HEK293 (cell line): ENCODE measurements around the gene CACNG4.

Experiments used
- GLIS1 ChIP-seq: fragments of 450-650 bp; formaldehyde crosslinking; IDR thresholded peaks from 2 replicates; pipeline ENCODE4 v1.5.1; 2016; ENCODE audit warnings: missing biosample characterization, missing genetic modification characterization
- SP3 ChIP-seq: fragments of 450-650 bp; formaldehyde crosslinking; IDR thresholded peaks from 2 replicates; pipeline ENCODE4 v1.5.1; 2016; ENCODE audit warnings: missing biosample characterization, missing genetic modification characterization
- SP7 ChIP-seq: fragments of 450-650 bp; formaldehyde crosslinking; IDR thresholded peaks from 2 replicates; pipeline ENCODE4 v1.5.1; 2016; ENCODE audit warnings: missing biosample characterization, missing genetic modification characterization
- WT1 ChIP-seq: fragments of 450-650 bp; formaldehyde crosslinking; IDR thresholded peaks from 2 replicates; pipeline ENCODE4 v1.5.1; 2016; ENCODE audit warnings: missing biosample characterization, missing genetic modification characterization
- ZBTB21 ChIP-seq: fragments of 450-650 bp; formaldehyde crosslinking; IDR thresholded peaks from 2 replicates; pipeline ENCODE4 v1.5.1; 2017; ENCODE audit warnings: missing biosample characterization, missing genetic modification characterization
- ZBTB8A ChIP-seq: fragments of 450-650 bp; formaldehyde crosslinking; IDR thresholded peaks from 2 replicates; pipeline ENCODE4 v1.5.1; 2016; ENCODE audit warnings: missing biosample characterization, missing genetic modification characterization
- ZNF112 ChIP-seq: fragments of 450-650 bp; formaldehyde crosslinking; IDR thresholded peaks from 2 replicates; pipeline ENCODE4 v1.5.0; 2017; ENCODE audit warnings: missing biosample characterization, missing genetic modification characterization
- ZNF114 ChIP-seq: fragments of 450-650 bp; formaldehyde crosslinking; IDR thresholded peaks from 2 replicates; pipeline ENCODE4 v1.5.0; 2017; ENCODE audit warnings: missing biosample characterization, missing genetic modification characterization
- ZNF133 ChIP-seq: fragments of 450-650 bp; formaldehyde crosslinking; IDR thresholded peaks from 2 replicates; pipeline ENCODE4 v1.5.1; 2016; ENCODE audit warnings: missing biosample characterization, missing genetic modification characterization
- ZNF174 ChIP-seq: fragments of 450-650 bp; formaldehyde crosslinking; IDR thresholded peaks from 2 replicates; pipeline ENCODE4 v1.5.0; 2017; ENCODE audit warnings: missing biosample characterization, mild to moderate bottlenecking, missing genetic modification characterization
- ZNF184 ChIP-seq: fragments of 450-650 bp; IDR thresholded peaks from 2 replicates; pipeline ENCODE4 v1.5.1; 2018; ENCODE audit warnings: missing biosample characterization, mild to moderate bottlenecking, missing genetic modification characterization
- ZNF335 ChIP-seq: fragments of 450-650 bp; formaldehyde crosslinking; conservative IDR thresholded peaks from 2 replicates; pipeline ENCODE4 v1.5.1; 2016; ENCODE audit warnings: missing biosample characterization, missing genetic modification characterization
- ZNF341 ChIP-seq: fragments of 450-650 bp; formaldehyde crosslinking; IDR thresholded peaks from 2 replicates; pipeline ENCODE4; 2016; ENCODE audit warnings: low read depth, missing biosample characterization, missing genetic modification characterization
- ZNF366 ChIP-seq: fragments of 450-650 bp; formaldehyde crosslinking; conservative IDR thresholded peaks from 2 replicates; pipeline ENCODE4 v1.5.1; 2016; ENCODE audit warnings: missing biosample characterization, missing genetic modification characterization
- ZNF391 ChIP-seq: fragments of 450-650 bp; formaldehyde crosslinking; IDR thresholded peaks from 2 replicates; pipeline ENCODE4 v1.5.1; 2016; ENCODE audit warnings: low read depth, missing biosample characterization, missing genetic modification characterization, borderline replicate concordance
- ZNF394 ChIP-seq: fragments of 450-650 bp; formaldehyde crosslinking; IDR thresholded peaks from 2 replicates; pipeline ENCODE4 v1.5.1; 2016; ENCODE audit warnings: missing biosample characterization, missing genetic modification characterization, mild to moderate bottlenecking, moderate library complexity, borderline replicate concordance
- ZNF426 ChIP-seq: fragments of 450-650 bp; formaldehyde crosslinking; IDR thresholded peaks from 2 replicates; pipeline ENCODE4 v1.5.1; 2017; ENCODE audit warnings: missing biosample characterization, missing genetic modification characterization, mild to moderate bottlenecking, inconsistent platforms, moderate library complexity
- ZNF473 ChIP-seq: fragments of 450-650 bp; formaldehyde crosslinking; IDR thresholded peaks from 2 replicates; pipeline ENCODE4 v1.5.1; 2017; ENCODE audit warnings: missing biosample characterization, missing genetic modification characterization
- ZNF488 ChIP-seq: fragments of 450-650 bp; formaldehyde crosslinking; IDR thresholded peaks from 2 replicates; pipeline ENCODE4 v1.5.1; 2016; ENCODE audit warnings: missing biosample characterization, missing genetic modification characterization
- ZNF600 ChIP-seq: fragments of 450-650 bp; formaldehyde crosslinking; IDR thresholded peaks from 2 replicates; pipeline ENCODE4 v1.5.1; 2016; ENCODE audit warnings: missing biosample characterization, missing genetic modification characterization
- ZNF621 ChIP-seq: fragments of 450-650 bp; formaldehyde crosslinking; IDR thresholded peaks from 2 replicates; pipeline ENCODE4 v1.5.1; 2017; ENCODE audit warnings: missing biosample characterization, missing genetic modification characterization
- ZNF639 ChIP-seq: fragments of 450-650 bp; formaldehyde crosslinking; IDR thresholded peaks from 2 replicates; pipeline ENCODE4 v1.5.1; 2016; ENCODE audit warnings: missing biosample characterization, missing genetic modification characterization
- ZNF645 ChIP-seq: fragments of 450-650 bp; formaldehyde crosslinking; IDR thresholded peaks from 2 replicates; pipeline ENCODE4; 2016; ENCODE audit warnings: missing biosample characterization, missing genetic modification characterization
- ZNF677 ChIP-seq: fragments of 450-650 bp; IDR thresholded peaks from 2 replicates; pipeline ENCODE4 v1.5.0; 2018; ENCODE audit warnings: missing biosample characterization, mild to moderate bottlenecking, missing genetic modification characterization, moderate library complexity
- ZNF76 ChIP-seq: fragments of 450-650 bp; formaldehyde crosslinking; IDR thresholded peaks from 2 replicates; pipeline ENCODE4; 2016; ENCODE audit warnings: low read depth, missing biosample characterization, missing genetic modification characterization, borderline replicate concordance
- ZNF843 ChIP-seq: fragments of 450-650 bp; formaldehyde crosslinking; IDR thresholded peaks from 2 replicates; pipeline ENCODE4 v1.5.1; 2016; ENCODE audit warnings: missing biosample characterization, missing genetic modification characterization
- ZSCAN18 ChIP-seq: fragments of 450-650 bp; formaldehyde crosslinking; IDR thresholded peaks from 2 replicates; pipeline ENCODE4 v1.5.1; 2016; ENCODE audit warnings: missing biosample characterization, missing genetic modification characterization
- ZSCAN30 ChIP-seq: fragments of 450-650 bp; IDR thresholded peaks from 2 replicates; pipeline ENCODE4 v1.5.1; 2018; ENCODE audit warnings: missing biosample characterization, mild to moderate bottlenecking, missing genetic modification characterization, moderate library complexity
- ZSCAN5A ChIP-seq: fragments of 450-650 bp; formaldehyde crosslinking; IDR thresholded peaks from 2 replicates; pipeline ENCODE4 v1.5.1; 2016; ENCODE audit warnings: missing biosample characterization, missing genetic modification characterization
- TF ChIP-seq, protein P1 (sequence below): fragments of 450-650 bp; formaldehyde crosslinking; IDR thresholded peaks from 2 replicates; pipeline ENCODE4 v1.5.0; 2017; ENCODE audit warnings: missing biosample characterization, missing genetic modification characterization, borderline replicate concordance
- TF ChIP-seq, protein P2 (sequence below): fragments of 450-650 bp; formaldehyde crosslinking; IDR thresholded peaks from 2 replicates; pipeline ENCODE4 v1.5.1; 2016; ENCODE audit warnings: missing biosample characterization, missing genetic modification characterization

The CACNG4 gene

GRCh38 chr17:66952031-66952524 lies 12.4 kb upstream of the CACNG4 start (continued):
- TF ChIP-seq ZNF391 (tag by site-specific recombination) (no peak), ZNF114 (tag by site-specific recombination) (no peak), ZNF112 (tag by site-specific recombination) (no peak), ZNF341 (no peak), SP3 (peak; percentile 50; the same call in 1 of the 2 replicates), ZNF174 (tag by site-specific recombination) (no peak), ZNF600 (tag by site-specific recombination) (peak; percentile 98), ZNF639 (tag by site-specific recombination) (no peak; the same call in 1 of the 2 replicates), ZBTB8A (tag by site-specific recombination) (no peak), ZNF488 (tag by site-specific recombination) (no peak), WT1 (tag by site-specific recombination) (peak; percentile 81), ZNF843 (no peak), GLIS1 (tag by site-specific recombination) (peak; percentile 42; the same call in 1 of the 2 replicates), ZNF677 (tag by site-specific recombination) (no peak), ZNF76 (tag by site-specific recombination) (no peak), ZSCAN18 (no peak), SP7 (tag by site-specific recombination) (peak; percentile 84), ZNF426 (tag by site-specific recombination) (no peak), ZNF394 (tag by site-specific recombination) (no peak; the same call in 1 of the 2 replicates), ZSCAN5A (no peak), ZNF621 (tag by site-specific recombination) (no peak), ZNF335 (tag by site-specific recombination) (peak; percentile 44), ZNF366 (tag by site-specific recombination) (0 out of 2 replicates have a peak, but pooled peaks have one; percentile 44), ZNF473 (tag by site-specific recombination) (no peak), ZNF645 (tag by site-specific recombination) (no peak), ZBTB21 (tag by site-specific recombination) (peak; percentile 40; the same call in 1 of the 2 replicates), ZNF184 (tag by site-specific recombination) (peak; percentile 74), ZSCAN30 (tag by site-specific recombination) (no peak), ZNF133 (no peak)
- TF ChIP-seq, protein P1, sequence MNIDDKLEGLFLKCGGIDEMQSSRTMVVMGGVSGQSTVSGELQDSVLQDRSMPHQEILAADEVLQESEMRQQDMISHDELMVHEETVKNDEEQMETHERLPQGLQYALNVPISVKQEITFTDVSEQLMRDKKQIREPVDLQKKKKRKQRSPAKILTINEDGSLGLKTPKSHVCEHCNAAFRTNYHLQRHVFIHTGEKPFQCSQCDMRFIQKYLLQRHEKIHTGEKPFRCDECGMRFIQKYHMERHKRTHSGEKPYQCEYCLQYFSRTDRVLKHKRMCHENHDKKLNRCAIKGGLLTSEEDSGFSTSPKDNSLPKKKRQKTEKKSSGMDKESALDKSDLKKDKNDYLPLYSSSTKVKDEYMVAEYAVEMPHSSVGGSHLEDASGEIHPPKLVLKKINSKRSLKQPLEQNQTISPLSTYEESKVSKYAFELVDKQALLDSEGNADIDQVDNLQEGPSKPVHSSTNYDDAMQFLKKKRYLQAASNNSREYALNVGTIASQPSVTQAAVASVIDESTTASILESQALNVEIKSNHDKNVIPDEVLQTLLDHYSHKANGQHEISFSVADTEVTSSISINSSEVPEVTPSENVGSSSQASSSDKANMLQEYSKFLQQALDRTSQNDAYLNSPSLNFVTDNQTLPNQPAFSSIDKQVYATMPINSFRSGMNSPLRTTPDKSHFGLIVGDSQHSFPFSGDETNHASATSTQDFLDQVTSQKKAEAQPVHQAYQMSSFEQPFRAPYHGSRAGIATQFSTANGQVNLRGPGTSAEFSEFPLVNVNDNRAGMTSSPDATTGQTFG (tag by site-specific recombination) = no peak
- TF ChIP-seq, protein P2, sequence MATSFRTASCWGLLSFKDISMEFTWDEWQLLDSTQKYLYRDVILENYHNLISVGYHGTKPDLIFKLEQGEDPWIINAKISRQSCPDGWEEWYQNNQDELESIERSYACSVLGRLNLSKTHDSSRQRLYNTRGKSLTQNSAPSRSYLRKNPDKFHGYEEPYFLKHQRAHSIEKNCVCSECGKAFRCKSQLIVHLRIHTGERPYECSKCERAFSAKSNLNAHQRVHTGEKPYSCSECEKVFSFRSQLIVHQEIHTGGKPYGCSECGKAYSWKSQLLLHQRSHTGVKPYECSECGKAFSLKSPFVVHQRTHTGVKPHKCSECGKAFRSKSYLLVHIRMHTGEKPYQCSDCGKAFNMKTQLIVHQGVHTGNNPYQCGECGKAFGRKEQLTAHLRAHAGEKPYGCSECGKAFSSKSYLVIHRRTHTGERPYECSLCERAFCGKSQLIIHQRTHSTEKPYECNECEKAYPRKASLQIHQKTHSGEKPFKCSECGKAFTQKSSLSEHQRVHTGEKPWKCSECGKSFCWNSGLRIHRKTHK (tag by site-specific recombination) = no peak
